ENCODE measurements around the gene ADAMTSL3.

The ADAMTSL3 gene

DNA sequence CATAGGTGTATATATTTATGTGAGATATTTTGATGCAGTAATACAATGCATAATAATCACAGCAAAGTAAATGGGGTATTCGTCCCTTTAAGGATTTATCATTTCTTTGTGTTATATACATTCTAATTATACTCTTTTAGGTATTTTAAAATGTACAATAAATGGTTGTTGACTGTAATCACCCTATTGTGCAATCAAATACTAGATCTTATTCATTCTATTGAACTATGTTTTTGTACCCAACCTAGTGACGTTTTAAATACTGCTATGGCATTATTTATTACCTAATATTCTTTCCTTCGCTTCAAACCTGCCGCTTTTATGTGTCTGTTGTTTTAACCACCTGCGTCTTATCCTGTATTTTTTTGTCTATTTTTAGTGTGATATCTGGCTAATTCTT, 132.4 kb downstream of the ADAMTSL3 start:
- no peak overlapping the region for H3K4me3 ChIP-seq (ENCODE audit: low read length in 2 of 2)
- no peaks in the 10 kb centered on the region for H3K27me3 ChIP-seq (ENCODE audit: control insufficient read depth in 3 of 3, insufficient read depth in 3 of 3, low read depth in 1 of 3, low read length in 3 of 3)
- H3K4me1 ChIP-seq (ENCODE audit: control insufficient read depth in 2 of 2, insufficient read depth in 1 of 2, low read depth in 1 of 2, low read length in 2 of 2), result no peaks in the 10 kb centered on the region
- H3K36me3 ChIP-seq (replicated peaks in 1 of 2; ENCODE audit: control insufficient read depth in 2 of 2, insufficient read depth in 2 of 2, low read length in 2 of 2), result no peaks in the 10 kb centered on the region
- H3K4me2 ChIP-seq (ENCODE audit: insufficient read depth, low read length, poor library complexity, severe bottlenecking), result no peak overlapping the region
- no peak overlapping the region for H3K9ac ChIP-seq (ENCODE audit: low read depth, low read length, poor library complexity)
- H2BK5ac ChIP-seq (ENCODE audit: low read length), result no peak overlapping the region
- H3K23ac ChIP-seq (ENCODE audit: low read depth, low read length, poor library complexity), result no peak overlapping the region
- H2AK5ac ChIP-seq (ENCODE audit: low read depth, low read length), result no peak overlapping the region
- H2BK12ac ChIP-seq (ENCODE audit: low read length), result no peak overlapping the region
- H3K9me3 ChIP-seq (replicated peaks in 1 of 2; ENCODE audit: control insufficient read depth in 2 of 2, insufficient read depth in 1 of 2, low read depth in 1 of 2, low read length in 2 of 2), result no peaks in the 10 kb centered on the region
- H2BK15ac ChIP-seq (ENCODE audit: low read length), result no peak overlapping the region
- DNase-seq (ENCODE audit: low spot score), result no peak
- H2BK120ac ChIP-seq (ENCODE audit: low read depth, low read length), result no peak overlapping the region
- no peak overlapping the region for H3K4ac ChIP-seq (ENCODE audit: low read length)
- no peaks in the 10 kb centered on the region for H3K79me1 ChIP-seq (ENCODE audit: low read depth, low read length)
- no peak overlapping the region for H3K27ac ChIP-seq (replicated peaks; ENCODE audit: low read length)
- WGBS, 2 donors (ENCODE audit: extremely low coverage in 2 of 2, insufficient read length in 2 of 2, insufficient replicate concordance in 1 of 2), result no CpG with 5 or more reads among the region's 5 CpGs
- no peak overlapping the region for H4K91ac ChIP-seq (ENCODE audit: low read depth, low read length, poor library complexity)
- H2AFZ ChIP-seq (ENCODE audit: low read length), result no peak overlapping the region
- H3K14ac ChIP-seq (ENCODE audit: low read length), result no peak overlapping the region
- no peak overlapping the region for H4K8ac ChIP-seq (ENCODE audit: low read depth, low read length)
- no peak overlapping the region for H3K18ac ChIP-seq (ENCODE audit: low read length)

GRCh38 chr15:83793069-83793468, 139.1 kb downstream of the ADAMTSL3 start:
- no peak overlapping the region for H3K27ac ChIP-seq (replicated peaks; ENCODE audit: low read length)
- H3K36me3 ChIP-seq (replicated peaks in 1 of 2; ENCODE audit: control insufficient read depth in 2 of 2, insufficient read depth in 2 of 2, low read length in 2 of 2), result no peaks in the 10 kb centered on the region
- no peak overlapping the region for H4K8ac ChIP-seq (ENCODE audit: low read depth, low read length)
- no peak overlapping the region for H2AFZ ChIP-seq (ENCODE audit: low read length)
- H3K4me1 ChIP-seq (ENCODE audit: control insufficient read depth in 2 of 2, insufficient read depth in 1 of 2, low read depth in 1 of 2, low read length in 2 of 2), result no peaks in the 10 kb centered on the region
- H3K23ac ChIP-seq (ENCODE audit: low read depth, low read length, poor library complexity), result no peak overlapping the region
- H2BK15ac ChIP-seq (ENCODE audit: low read length), result no peak overlapping the region
- H3K9me3 ChIP-seq (replicated peaks in 1 of 2; ENCODE audit: control insufficient read depth in 2 of 2, insufficient read depth in 1 of 2, low read depth in 1 of 2, low read length in 2 of 2), result no peaks in the 10 kb centered on the region
- no peaks in the 10 kb centered on the region for H3K79me1 ChIP-seq (ENCODE audit: low read depth, low read length)
- no peak overlapping the region for H2AK5ac ChIP-seq (ENCODE audit: low read depth, low read length)
- no peak overlapping the region for H3K4me2 ChIP-seq (ENCODE audit: insufficient read depth, low read length, poor library complexity, severe bottlenecking)
- H4K91ac ChIP-seq (ENCODE audit: low read depth, low read length, poor library complexity), result no peak overlapping the region
- no peak overlapping the region for H3K4me3 ChIP-seq (ENCODE audit: low read length in 2 of 2)
- H3K14ac ChIP-seq (ENCODE audit: low read length), result no peak overlapping the region
- H2BK120ac ChIP-seq (ENCODE audit: low read depth, low read length), result no peak overlapping the region
- no peak overlapping the region for H2BK5ac ChIP-seq (ENCODE audit: low read length)
- H3K4ac ChIP-seq (ENCODE audit: low read length), result no peak overlapping the region
- H3K9ac ChIP-seq (ENCODE audit: low read depth, low read length, poor library complexity), result no peak overlapping the region
- WGBS, 2 donors (ENCODE audit: extremely low coverage in 2 of 2, insufficient read length in 2 of 2, insufficient replicate concordance in 1 of 2), result no CpG with 5 or more reads among the region's 5 CpGs
- H2BK12ac ChIP-seq (ENCODE audit: low read length), result no peak overlapping the region
- DNase-seq (ENCODE audit: low spot score), result no peak
- H3K27me3 ChIP-seq (ENCODE audit: control insufficient read depth in 3 of 3, insufficient read depth in 3 of 3, low read depth in 1 of 3, low read length in 3 of 3), result no peaks in the 10 kb centered on the region
- H3K18ac ChIP-seq (ENCODE audit: low read length), result no peak overlapping the region

DNA sequence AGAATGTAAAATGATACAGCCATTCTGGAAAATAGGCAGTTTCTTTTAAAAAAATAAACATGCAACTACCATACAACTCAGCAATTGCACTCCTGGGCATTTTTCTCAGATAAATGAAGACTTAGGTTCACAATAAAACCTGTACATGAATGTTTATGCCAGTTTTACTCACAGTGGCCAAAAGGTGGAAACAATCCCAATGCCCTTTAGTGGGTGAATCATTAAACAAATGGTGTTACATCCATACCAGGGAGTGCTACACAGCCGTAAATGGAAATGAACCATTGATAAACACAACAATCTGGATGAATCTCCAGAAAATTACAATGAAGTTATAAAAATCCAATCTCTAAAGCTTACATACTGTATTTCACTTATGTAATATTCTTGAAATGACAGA, 140.3 kb downstream of the ADAMTSL3 start:
- Histone ChIP-seq H3K4me1 (ENCODE audit: control insufficient read depth in 2 of 2, insufficient read depth in 1 of 2, low read depth in 1 of 2, low read length in 2 of 2) (no peaks in the 10 kb centered on the region), H3K18ac (ENCODE audit: low read length) (no peak overlapping the region), H3K79me1 (ENCODE audit: low read depth, low read length) (no peaks in the 10 kb centered on the region), H3K9me3 (replicated peaks in 1 of 2; ENCODE audit: control insufficient read depth in 2 of 2, insufficient read depth in 1 of 2, low read depth in 1 of 2, low read length in 2 of 2) (no peaks in the 10 kb centered on the region), H3K14ac (ENCODE audit: low read length) (no peak overlapping the region), H2BK5ac (ENCODE audit: low read length) (no peak overlapping the region), H3K9ac (ENCODE audit: low read depth, low read length, poor library complexity) (no peak overlapping the region), H2AFZ (ENCODE audit: low read length) (no peak overlapping the region), H3K36me3 (replicated peaks in 1 of 2; ENCODE audit: control insufficient read depth in 2 of 2, insufficient read depth in 2 of 2, low read length in 2 of 2) (no peaks in the 10 kb centered on the region), H2BK15ac (ENCODE audit: low read length) (no peak overlapping the region), H2BK12ac (ENCODE audit: low read length) (no peak overlapping the region), H3K4ac (ENCODE audit: low read length) (no peak overlapping the region), H4K8ac (ENCODE audit: low read depth, low read length) (no peak overlapping the region), H3K4me3 (ENCODE audit: low read length in 2 of 2) (no peak overlapping the region), H2BK120ac (ENCODE audit: low read depth, low read length) (no peak overlapping the region), H3K27me3 (ENCODE audit: control insufficient read depth in 3 of 3, insufficient read depth in 3 of 3, low read depth in 1 of 3, low read length in 3 of 3) (no peaks in the 10 kb centered on the region), H3K4me2 (ENCODE audit: insufficient read depth, low read length, poor library complexity, severe bottlenecking) (no peak overlapping the region), H2AK5ac (ENCODE audit: low read depth, low read length) (no peak overlapping the region), H4K91ac (ENCODE audit: low read depth, low read length, poor library complexity) (no peak overlapping the region), H3K23ac (ENCODE audit: low read depth, low read length, poor library complexity) (no peak overlapping the region), H3K27ac (replicated peaks; ENCODE audit: low read length) (no peak overlapping the region)
- no CpG with 5 or more reads among the region's 1 CpG for WGBS, 2 donors (ENCODE audit: extremely low coverage in 2 of 2, insufficient read length in 2 of 2, insufficient replicate concordance in 1 of 2)
- no peak for DNase-seq (ENCODE audit: low spot score)

DNA sequence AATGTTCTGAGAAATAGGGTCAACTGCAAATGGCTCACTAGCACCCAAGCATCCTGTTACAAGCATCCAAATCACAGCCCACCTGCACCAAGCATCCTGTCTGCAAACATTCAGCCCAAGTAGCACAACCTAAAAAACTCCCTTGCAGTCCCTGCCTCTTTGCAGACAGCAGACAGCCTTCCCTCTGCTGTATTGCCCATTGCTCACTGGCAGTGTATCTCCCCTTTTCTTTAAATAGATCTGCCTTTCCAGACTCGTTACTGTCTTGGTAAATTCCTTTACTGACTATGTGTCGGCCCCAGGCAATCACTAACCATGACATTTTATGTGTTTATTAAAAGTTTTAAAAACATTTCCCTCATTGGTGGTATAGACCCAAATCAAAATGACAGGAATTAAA, 155.4 kb downstream of the ADAMTSL3 start:
- no peaks in the 10 kb centered on the region for H3K79me1 ChIP-seq (ENCODE audit: low read depth, low read length)
- H3K27ac ChIP-seq (replicated peaks; ENCODE audit: low read length), result no peak overlapping the region
- no peak overlapping the region for H3K9ac ChIP-seq (ENCODE audit: low read depth, low read length, poor library complexity)
- no peak overlapping the region for H2BK15ac ChIP-seq (ENCODE audit: low read length)
- no peaks in the 10 kb centered on the region for H3K9me3 ChIP-seq (replicated peaks in 1 of 2; ENCODE audit: control insufficient read depth in 2 of 2, insufficient read depth in 1 of 2, low read depth in 1 of 2, low read length in 2 of 2)
- H3K14ac ChIP-seq (ENCODE audit: low read length), result no peak overlapping the region
- no peak overlapping the region for H3K18ac ChIP-seq (ENCODE audit: low read length)
- H2BK120ac ChIP-seq (ENCODE audit: low read depth, low read length), result no peak overlapping the region
- no CpG with 5 or more reads among the region's 2 CpGs for WGBS, 2 donors (ENCODE audit: extremely low coverage in 2 of 2, insufficient read length in 2 of 2, insufficient replicate concordance in 1 of 2)
- no peak overlapping the region for H3K4me3 ChIP-seq (ENCODE audit: low read length in 2 of 2)
- no peak overlapping the region for H3K4me2 ChIP-seq (ENCODE audit: insufficient read depth, low read length, poor library complexity, severe bottlenecking)
- no peaks in the 10 kb centered on the region for H3K4me1 ChIP-seq (ENCODE audit: control insufficient read depth in 2 of 2, insufficient read depth in 1 of 2, low read depth in 1 of 2, low read length in 2 of 2)
- H2AFZ ChIP-seq (ENCODE audit: low read length), result no peak overlapping the region
- no peak overlapping the region for H2BK12ac ChIP-seq (ENCODE audit: low read length)
- no peak overlapping the region for H4K91ac ChIP-seq (ENCODE audit: low read depth, low read length, poor library complexity)
- H4K8ac ChIP-seq (ENCODE audit: low read depth, low read length), result no peak overlapping the region
- H3K27me3 ChIP-seq (ENCODE audit: control insufficient read depth in 3 of 3, insufficient read depth in 3 of 3, low read depth in 1 of 3, low read length in 3 of 3), result no peaks in the 10 kb centered on the region
- H3K4ac ChIP-seq (ENCODE audit: low read length), result no peak overlapping the region
- no peak overlapping the region for H2BK5ac ChIP-seq (ENCODE audit: low read length)
- H3K23ac ChIP-seq (ENCODE audit: low read depth, low read length, poor library complexity), result no peak overlapping the region
- H2AK5ac ChIP-seq (ENCODE audit: low read depth, low read length), result no peak overlapping the region
- no peak for DNase-seq (ENCODE audit: low spot score)
- no peaks in the 10 kb centered on the region for H3K36me3 ChIP-seq (replicated peaks in 1 of 2; ENCODE audit: control insufficient read depth in 2 of 2, insufficient read depth in 2 of 2, low read length in 2 of 2)
